GM19328 (cell line): ENCODE results near the gene CFP.
"Not testable (repeated sequence)": the region's sequence is repeated elsewhere in the genome, so short reads cannot be mapped to it uniquely, and the experiment has no call there.

Experiments
- ATAC-seq: cut with Tn5 transposase; IDR thresholded peaks from one replicate; pipeline ENCODE4 v1.9.1; 2021; ENCODE audit warnings: mild to moderate bottlenecking, moderate library complexity; ENCODE audit not compliant: unreplicated experiment

Gene CFP

DNA sequence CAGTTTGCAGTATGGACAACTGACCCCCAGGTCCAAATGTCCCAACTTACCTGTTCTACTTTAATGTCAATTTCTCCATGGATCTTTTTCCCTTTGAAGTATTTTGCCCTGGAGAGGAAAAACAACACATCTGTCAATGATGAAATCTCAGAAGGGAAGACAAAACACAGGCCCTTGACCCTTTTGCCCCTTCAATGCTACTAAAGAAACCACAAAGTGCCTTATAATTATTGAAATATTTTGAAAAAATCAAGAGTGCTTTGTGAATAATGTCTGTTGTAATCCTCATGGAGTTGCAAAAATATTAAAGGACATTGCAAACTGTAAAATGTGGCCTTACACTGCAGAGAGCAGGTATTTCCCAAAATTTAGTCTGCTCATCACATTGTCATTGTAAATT, 22.6 kb downstream of the CFP start:
- ATAC-seq = no peak

DNA sequence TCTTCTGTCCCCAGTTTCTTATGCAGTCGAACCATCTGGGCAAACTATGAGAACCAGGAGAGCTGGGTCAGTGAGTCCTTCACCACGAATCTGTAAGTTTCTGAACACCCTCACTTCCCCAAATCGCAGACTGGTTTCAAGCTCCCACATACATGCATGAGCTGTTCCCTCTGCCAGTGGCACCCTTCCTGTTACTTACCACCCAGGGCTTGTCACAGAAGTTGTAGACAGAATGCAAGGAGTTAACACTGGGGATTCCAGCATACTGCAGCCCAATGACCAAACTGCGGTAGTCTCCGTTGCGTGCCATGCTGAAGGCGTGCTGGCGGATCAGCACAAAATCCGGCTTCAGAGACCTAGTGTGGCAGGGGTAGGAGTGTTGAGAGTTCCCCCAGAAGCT, 24.7 kb downstream of the CFP start:
- ATAC-seq = no peak

DNA sequence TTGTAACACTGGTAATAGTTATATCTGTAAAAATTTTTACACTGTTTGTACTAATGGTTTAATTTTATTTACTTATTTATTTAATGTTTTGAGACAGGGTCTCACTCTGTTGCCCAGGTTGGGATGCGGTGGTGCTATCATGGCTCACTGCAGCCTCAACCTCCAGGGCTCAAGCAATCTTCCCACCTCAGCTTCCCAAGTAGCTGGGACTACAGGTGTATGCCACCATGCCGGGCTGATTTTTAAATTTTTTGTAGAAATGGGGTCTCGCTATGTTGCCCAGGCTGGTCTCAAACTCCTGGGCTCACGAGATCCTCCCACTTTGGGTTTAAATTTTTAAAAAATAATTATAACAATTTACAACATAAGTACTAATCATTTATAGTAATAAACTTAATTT, 26.6 kb downstream of the CFP start:
- ATAC-seq = not testable (repeated sequence)

DNA sequence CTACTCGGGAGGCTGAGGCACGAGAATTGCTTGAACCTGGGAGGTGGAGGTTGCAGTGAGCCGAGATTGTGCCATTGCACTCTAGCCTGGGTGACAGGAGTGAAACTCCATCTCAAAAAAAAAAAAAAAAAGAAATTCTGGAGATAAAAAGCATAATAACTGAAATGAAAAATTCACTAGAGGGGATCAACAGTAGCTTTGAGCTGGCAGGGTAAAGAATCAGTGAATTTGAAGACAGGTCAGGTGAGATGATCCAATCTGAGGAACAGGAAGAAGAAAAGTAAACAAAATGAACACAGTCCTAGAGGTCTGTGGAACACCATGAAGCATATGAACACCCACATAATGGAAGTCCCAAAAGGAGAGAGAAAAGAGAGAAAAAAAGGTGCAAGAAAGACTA, 32.5 kb downstream of the CFP start:
- no peak for ATAC-seq

DNA sequence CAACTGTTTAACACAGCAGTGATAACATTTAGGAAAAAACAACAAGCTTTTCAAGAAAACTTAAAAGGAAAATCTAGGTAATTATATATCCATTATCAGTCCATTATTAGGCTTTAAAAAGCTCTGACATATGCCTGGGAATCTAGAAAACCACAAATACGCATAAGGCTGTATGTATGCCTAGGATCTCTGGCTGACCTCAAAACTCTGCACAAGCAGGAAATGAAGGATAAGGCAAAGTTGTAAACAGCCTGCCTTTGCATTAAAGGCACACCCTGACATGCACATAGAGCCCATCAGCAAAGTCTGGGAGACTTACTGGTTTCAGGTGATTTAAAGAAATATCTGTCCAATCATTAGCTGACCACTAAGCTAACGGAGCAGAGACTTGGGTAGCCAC, 33.5 kb downstream of the CFP start:
- ATAC-seq = no peak

DNA sequence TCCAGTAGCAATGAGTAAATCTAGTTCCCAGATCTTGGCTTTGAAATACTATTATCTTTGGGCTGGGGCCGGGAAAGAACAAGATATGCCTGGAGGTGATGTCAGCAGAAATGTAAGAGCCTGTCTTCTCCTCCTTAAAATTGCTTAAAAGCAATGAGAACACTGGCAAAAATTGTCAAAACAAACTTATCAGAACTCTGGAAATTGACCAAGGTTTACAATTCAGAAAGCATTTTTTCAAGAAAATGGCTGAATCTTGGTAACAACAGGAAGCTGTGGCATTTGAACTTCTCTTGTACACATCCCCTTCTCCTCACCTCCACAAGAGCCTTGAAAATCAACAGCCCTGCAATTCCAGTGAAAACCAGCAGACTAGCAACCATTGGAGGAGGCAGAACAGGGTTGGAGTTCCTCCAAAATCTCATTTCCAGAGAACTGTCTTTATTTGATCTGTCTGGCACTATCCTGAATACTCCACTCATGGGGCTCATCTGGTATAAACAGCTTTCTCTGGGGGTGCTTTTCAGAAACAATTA, 33.9 kb downstream of the CFP start:
- ATAC-seq = no peak

DNA sequence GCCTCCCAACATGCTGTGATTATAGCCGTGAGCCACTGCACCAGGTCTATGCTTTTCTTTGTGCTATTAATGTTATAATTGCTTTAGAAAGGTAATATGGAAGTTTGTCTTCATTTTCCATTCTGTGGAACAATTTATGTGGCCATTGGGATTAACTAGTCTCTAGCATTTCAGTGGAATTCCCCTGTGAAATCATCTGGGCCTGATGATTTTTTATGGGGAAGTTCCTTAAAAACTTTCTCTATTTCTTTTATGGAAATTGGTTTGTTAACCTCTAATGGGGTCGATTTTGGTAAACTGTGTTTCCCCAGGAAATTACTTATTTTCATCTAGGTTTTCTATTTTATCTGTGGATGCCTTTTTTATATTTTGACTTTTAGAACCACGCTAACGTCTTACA, 36.2 kb downstream of the CFP start:
- no peak for ATAC-seq

DNA sequence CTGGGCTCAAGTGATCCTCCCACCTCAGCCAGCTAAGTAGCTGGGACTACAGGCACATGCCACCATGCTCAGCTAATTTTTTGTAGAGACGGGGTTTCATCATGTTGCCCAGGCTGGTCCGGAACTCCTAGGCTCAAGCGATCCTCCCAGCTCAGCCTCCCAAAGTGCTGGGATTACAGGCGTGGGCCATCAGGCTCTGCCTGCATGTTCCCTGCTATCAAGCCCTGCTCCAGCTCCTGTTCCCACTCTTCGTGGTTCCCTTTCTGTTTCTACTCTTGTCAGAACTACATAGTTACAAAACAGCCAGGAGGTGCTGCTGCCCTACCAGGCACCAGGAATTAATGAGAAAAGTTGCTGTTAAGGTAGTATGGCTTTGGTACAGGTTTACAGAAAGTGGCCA, 38.7 kb downstream of the CFP start:
- ATAC-seq = no peak

DNA sequence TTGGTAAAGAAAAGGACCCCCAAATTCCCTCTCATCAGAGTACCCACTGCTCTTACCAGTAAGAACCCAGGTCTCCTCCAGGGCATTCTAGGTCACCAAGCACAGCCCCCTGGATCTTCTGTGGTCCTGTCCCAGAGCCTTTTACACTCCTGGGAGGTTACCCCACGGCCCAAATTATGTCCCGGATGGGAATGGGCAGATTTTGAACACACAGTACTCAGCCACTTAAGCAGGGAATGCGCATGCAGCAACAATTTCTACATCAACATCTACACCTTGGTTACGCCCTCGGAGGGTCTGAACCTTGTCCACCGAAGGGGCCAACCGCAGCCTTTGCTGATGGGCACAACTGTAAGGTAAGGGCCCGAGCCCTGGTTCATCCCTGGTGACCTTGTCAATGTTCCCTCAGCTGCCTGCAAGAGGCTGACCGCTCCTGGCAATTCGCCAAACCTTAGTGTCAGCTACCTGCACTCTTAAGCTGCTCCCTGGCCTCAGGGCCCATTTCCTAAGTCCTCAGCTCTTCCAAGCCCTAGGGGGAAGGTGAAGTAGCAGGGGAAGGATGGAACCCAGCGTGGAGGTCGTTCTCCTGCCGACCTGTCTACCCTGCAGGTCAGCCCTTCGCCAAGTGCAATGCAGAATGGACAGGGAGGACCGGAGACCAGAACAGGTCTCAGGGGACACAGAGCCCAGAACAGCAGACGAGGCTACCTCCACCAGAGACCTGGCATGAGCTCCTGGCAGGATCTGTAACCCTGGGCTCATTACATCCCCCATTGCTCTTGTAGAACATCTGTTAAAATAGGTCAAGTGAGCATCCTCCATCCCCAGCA, 41.6 kb downstream of the CFP start:
- ATAC-seq = no peak

DNA sequence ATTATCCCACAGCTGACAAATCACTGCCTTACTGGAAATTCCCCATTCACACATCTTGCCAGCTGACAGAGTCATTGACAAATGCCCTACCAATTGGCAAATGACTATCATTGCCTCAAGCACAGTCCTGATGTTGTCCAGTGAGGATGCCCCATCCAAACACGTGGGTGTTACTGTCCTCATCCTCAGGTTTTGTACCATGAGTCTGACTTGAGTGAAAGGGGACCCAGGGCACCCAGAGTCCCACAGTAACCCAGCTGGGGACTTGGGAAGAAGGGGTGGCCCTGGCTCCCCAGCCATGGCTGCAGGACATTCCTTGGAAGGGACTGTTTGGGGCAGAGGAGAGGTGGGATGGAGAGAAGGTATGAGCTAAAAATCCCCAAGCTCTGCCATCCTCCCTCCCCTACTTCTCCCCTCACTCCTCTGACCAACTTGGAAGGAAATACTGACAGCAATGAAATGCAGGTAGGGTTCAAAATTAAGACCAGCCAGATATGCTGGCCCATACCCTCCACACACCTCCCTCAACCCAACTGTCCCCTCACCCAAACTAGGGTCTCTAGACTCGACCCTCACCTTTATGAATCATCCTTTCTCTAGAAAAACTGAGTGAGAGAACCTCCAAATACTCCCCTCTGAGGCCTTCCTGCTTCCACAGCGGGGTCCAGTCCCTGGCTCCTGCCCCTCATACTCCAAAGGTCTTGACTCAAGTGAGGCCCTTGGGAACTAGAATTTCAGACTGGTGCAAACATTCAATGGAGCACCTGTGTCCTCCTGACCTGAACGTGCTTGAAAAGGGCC, 42.4 kb downstream of the CFP start:
- no peak for ATAC-seq

DNA sequence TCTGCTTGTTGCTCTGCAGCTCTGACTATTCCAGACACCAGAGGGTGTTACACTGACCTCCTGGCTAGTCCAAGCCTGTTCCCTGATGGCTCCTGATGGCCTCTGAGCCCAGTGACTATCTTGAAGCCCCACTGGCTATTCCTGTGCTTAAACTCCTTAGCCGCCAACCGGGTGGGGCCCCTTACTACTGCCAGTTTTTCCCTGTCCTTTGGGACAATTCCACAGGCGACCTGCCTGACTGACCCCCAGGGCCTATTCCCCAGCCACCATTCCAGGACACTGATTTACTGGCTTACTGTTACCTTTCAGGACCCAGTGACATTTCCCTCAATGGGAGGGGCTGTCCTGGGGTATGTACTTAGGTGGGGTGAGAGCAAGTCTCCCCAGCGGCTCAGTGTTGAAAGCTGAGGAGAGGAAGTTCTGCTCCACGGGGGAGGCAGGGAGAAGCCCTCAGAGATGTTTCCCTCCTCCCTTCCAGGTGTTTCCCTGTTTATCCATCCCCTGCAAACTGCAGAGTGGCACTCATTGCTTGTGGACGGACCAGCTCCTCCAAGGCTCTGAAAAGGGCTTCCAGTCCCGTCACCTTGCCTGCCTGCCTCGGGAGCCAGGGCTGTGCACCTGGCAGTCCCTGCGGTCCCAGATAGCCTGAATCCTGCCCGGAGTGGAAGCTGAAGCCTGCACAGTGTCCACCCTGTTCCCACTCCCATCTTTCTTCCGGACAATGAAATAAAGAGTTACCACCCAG, 43.5 kb downstream of the CFP start:
- no peak for ATAC-seq

DNA sequence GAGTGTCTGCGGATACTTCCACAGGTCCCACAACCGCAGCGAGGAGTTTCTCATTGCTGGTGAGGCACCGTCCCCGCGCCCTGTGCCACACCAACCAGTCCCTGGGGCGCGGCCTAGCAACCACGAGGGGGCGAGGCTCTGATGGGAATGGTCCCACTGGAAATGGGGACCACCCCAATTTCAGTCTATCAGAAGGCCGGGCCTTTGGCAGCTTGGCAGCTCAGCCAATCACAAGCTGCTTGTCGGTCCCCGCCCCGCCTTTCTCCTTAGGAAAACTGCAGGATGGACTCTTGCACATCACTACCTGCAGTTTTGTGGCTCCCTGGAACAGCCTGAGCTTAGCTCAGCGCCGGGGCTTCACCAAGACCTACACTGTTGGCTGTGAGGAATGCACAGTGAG, 44.5 kb downstream of the CFP start:
- no peak for ATAC-seq

DNA sequence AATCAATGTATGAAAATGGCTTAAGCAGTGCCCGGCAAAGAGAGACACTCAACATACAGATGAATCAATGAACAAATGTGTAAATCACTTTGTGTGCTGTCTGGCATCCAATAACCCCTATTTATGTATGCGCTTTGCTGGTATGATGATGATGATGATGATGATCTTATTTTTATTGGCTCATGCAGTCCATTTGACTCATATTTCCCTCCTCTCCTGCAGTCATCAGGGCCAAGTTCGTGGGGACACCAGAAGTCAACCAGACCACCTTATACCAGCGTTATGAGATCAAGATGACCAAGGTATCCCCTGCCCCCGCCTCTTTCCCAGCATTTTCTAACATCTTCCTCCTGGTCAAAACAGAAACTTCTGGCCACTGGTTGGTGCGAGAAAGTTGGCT, 45.0 kb downstream of the CFP start:
- no peak for ATAC-seq

DNA sequence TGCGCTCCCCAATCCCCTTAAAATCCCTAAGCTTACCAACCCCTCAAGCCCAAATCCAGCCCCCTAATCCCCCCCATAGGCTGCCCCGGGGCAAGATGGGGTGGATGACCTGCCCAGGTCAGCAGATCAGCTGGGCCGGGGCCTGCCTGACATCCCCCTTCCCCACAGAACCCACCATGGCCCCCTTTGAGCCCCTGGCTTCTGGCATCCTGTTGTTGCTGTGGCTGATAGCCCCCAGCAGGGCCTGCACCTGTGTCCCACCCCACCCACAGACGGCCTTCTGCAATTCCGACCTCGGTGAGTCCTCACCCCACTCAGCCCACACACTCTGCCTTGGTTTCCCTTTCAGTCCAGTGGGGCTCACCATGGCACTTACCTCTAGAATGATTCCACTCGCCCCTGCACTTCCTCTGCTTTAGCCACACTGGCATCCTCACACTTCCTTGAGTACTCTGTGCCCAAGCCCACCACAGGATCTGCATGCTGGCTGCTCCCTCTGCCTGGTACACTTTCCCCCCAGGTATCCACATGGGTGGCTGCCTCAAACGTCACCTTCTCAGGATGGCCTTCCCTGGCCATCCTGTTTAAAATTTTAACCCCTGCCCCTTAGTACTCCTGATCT, 46.4 kb downstream of the CFP start:
- ATAC-seq = no peak

DNA sequence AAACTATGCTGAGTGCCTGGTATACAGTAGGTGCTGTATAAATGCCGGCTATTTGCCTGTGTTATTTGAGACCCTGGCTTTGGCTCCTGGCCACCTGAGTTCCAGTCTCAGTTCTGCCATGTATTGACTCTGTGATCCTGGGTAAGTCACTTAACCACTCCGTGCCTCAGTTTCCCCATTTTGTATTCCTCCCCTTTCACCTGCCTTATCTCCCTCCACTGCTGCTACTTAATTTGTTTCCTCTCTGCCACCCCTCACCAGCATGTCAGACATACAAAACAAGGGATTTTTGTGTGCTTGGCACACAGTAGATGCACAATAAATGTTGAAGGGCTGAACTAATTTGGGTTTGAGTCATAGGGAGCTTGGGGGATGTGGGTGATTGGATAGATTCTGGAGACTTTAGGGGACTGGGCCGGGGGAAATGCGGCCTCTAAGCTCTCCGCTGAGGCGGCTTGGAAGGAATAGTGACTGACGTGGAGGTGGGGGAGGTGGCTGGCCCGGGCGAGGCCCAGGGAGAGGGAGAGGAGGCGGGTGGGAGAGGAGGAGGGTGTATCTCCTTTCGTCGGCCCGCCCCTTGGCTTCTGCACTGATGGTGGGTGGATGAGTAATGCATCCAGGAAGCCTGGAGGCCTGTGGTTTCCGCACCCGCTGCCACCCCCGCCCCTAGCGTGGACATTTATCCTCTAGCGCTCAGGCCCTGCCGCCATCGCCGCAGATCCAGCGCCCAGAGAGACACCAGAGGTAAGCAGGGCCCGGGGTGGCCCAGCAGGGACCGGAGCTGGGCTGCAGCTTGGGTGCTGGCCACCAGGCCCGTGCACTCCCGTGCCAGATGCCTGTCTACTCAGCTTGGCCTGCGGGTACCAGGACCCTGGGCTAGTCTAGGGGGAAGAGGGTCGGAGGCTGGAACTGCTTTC, 47.7 kb downstream of the CFP start, which contains the start of gene TIMP1:
TIMP1 (plus strand) TSS at position 706 of the 917 bp plus-strand sequence. CDS start 980 bp downstream, outside the sequence.
- peak; percentile 74 for ATAC-seq

DNA sequence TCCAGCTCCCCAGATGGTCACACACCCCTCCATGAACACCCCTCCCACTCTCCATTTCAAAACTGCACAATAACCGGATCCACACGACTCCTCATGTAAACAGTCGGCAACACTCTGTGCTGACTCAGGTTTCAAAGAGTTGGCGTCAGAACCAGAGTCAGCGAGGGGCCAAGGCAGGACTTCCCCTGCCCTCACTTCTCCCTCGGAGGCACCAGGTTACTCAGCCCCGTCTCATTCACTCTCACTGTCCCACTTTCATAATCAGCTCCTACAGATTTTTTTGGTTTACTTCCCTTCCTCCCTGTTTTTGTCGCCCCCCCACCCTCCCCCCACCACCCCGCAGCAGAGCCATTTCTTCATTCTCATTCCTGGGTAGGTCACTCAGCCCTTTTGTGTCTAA, 50.2 kb downstream of the CFP start:
- no peak for ATAC-seq

DNA sequence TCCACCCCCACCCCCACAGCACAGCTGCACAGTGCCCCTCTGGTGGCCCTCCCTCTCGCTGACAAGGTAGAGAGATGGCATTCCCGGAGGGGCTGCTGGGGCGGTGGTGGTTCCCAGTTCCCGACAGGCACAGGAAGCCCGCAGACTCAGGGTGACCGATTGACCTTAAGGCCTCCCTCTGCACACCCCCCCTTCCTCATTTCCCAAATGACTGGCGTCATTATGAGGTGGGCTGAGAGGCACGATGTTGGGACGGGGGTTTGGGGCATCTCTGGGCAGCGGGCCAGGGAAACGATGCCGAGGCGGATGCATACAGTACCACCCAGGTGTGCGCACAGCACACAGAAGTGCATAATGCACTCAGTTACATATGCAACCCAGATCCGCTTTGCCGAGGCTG, 51.0 kb downstream of the CFP start:
- no peak for ATAC-seq

DNA sequence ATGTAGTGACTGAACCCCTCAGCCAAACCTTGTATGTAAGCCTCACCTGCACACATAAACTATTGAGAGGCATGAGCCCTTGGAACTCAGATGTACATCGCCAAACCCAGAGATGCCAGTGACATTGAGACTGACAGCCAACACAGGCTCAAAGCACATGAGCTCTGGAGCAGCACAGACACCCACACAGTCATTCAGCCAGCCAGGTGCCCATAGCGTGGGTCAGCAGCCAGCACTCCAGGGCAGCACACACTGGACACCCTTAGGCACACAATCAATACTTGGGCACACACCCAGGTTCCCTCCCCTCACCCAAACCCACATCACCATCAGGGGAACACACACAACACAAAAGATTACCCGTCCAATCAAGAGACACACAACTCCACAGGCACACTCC, 51.8 kb downstream of the CFP start:
- ATAC-seq = no peak

DNA sequence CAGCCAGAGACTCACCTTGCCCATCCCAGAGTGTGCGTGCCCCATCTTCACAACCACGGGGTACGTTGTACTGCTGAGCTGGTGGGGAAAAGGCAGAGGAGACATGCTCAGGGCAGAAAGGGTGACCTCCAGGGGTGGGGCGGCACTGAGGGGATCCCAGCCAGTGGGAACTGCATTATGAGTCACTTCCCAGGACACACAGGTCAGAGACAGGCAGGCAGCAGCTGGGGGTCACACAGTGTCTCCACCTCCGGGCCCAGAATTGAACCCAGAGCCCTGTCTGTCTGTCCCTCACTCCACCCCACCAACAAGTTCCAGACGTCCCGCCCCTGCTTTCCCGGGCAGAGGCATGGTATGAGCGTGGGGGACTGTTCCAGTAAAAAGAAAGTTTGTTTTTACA, 52.3 kb downstream of the CFP start:
- ATAC-seq = no peak
